H9 (cell line): ENCODE results near the gene UQCRC1. TPM values are rescaled to one million over a fixed set of nuclear protein-coding genes. Genes with fewer than 3 reads are reported as not detected.

ENCODE experiments used
- DNase-seq: peaks from one replicate; pipeline ENCODE4 v3.0.0-alpha.2; 2017
- H2AFZ ChIP-seq: one replicate; pipeline ENCODE4 v1.6.1; 2013; ENCODE audit warnings: mild to moderate bottlenecking, low read length, control low read depth, moderate library complexity
- H2AK5ac ChIP-seq: 2 replicates; pipeline ENCODE4 v1.6.1; 2013; ENCODE audit warnings: low read length, control low read depth, mixed read lengths; ENCODE audit not compliant: insufficient read length
- H2BK120ac ChIP-seq: one replicate; pipeline ENCODE4 v1.6.1; 2013; ENCODE audit warnings: low read depth, mild to moderate bottlenecking, low read length, control low read depth, inconsistent platforms; ENCODE audit not compliant: poor library complexity, severe bottlenecking
- H2BK12ac ChIP-seq: 2 replicates; pipeline ENCODE4 v1.6.1; 2013; ENCODE audit warnings: low read length, control low read depth, mixed read lengths, low read depth; ENCODE audit not compliant: insufficient read length
- H2BK15ac ChIP-seq: 2 replicates; pipeline ENCODE4 v1.6.1; 2013; ENCODE audit warnings: low read depth, low read length, control low read depth
- H2BK20ac ChIP-seq: one replicate; pipeline ENCODE4 v1.6.1; 2013; ENCODE audit warnings: low read depth, mild to moderate bottlenecking, low read length, control low read depth, inconsistent platforms; ENCODE audit not compliant: poor library complexity, severe bottlenecking
- H2BK5ac ChIP-seq: 2 replicates; pipeline ENCODE4 v1.6.1; 2013; ENCODE audit warnings: low read length, control low read depth, mixed read lengths; ENCODE audit not compliant: insufficient read length
- H3K14ac ChIP-seq: 2 replicates; pipeline ENCODE4 v1.6.1; 2013; ENCODE audit warnings: low read length, control low read depth; ENCODE audit not compliant: insufficient read depth
- H3K18ac ChIP-seq: 2 replicates; pipeline ENCODE4 v1.6.1; 2013; ENCODE audit warnings: low read depth, mild to moderate bottlenecking, mixed read lengths, low read length, control low read depth; ENCODE audit not compliant: insufficient read length
- H3K23ac ChIP-seq: 2 replicates; pipeline ENCODE4 v1.6.1; 2013; ENCODE audit warnings: low read length, control low read depth, mixed read lengths, low read depth; ENCODE audit not compliant: insufficient read length
- H3K23me2 ChIP-seq: 2 replicates; pipeline ENCODE4 v1.6.1; 2013; ENCODE audit warnings: low read depth, mild to moderate bottlenecking, mixed read lengths, low read length, control low read depth; ENCODE audit not compliant: insufficient read length, poor library complexity, severe bottlenecking
- H3K27ac ChIP-seq: 2 replicates; pipeline ENCODE4 v1.5.1; 2013; ENCODE audit warnings: low read length, control low read depth, mixed read lengths, low read depth; ENCODE audit not compliant: insufficient read length
- H3K27me3 ChIP-seq: 2 replicates; pipeline ENCODE4 v1.6.1; 2013; ENCODE audit warnings: low read length, control low read depth, inconsistent platforms; ENCODE audit not compliant: insufficient read depth
- H3K4ac ChIP-seq: 2 replicates; pipeline ENCODE4 v1.6.1; 2013; ENCODE audit warnings: low read depth, mild to moderate bottlenecking, control low read depth, inconsistent platforms, low read length, moderate library complexity
- H3K4me1 ChIP-seq: 2 replicates; pipeline ENCODE4 v1.6.1; 2013; ENCODE audit warnings: low read length, control low read depth, inconsistent platforms; ENCODE audit not compliant: insufficient read depth
- H3K4me2 ChIP-seq: 2 replicates; pipeline ENCODE4 v1.6.1; 2013; ENCODE audit warnings: low read length, control low read depth, mixed read lengths; ENCODE audit not compliant: insufficient read length, insufficient read depth
- H3K56ac ChIP-seq: 2 replicates; pipeline ENCODE4 v1.6.1; 2013; ENCODE audit warnings: low read depth, mild to moderate bottlenecking, mixed read lengths, low read length, control low read depth; ENCODE audit not compliant: insufficient read length
- H3K79me1 ChIP-seq: 2 replicates; pipeline ENCODE4 v1.6.1; 2013; ENCODE audit warnings: low read depth, mild to moderate bottlenecking, moderate library complexity, low read length, control low read depth, inconsistent platforms; ENCODE audit not compliant: insufficient read depth, poor library complexity, severe bottlenecking
- H3K79me2 ChIP-seq: 2 replicates; pipeline ENCODE4 v1.6.1; 2013; ENCODE audit warnings: low read length, control low read depth, inconsistent platforms; ENCODE audit not compliant: insufficient read depth
- H3K9ac ChIP-seq: 2 replicates; pipeline ENCODE4 v1.6.1; 2013; ENCODE audit warnings: low read length, control low read depth, mixed read lengths; ENCODE audit not compliant: insufficient read length; ENCODE audit errors: extremely low read depth
- H3K9me3 ChIP-seq: one replicate; pipeline ENCODE4 v1.6.1; 2013; ENCODE audit warnings: low read depth, low read length, inconsistent platforms; ENCODE audit not compliant: control insufficient read depth
- H3T11ph ChIP-seq: one replicate; pipeline ENCODE4 v1.6.1; 2013; ENCODE audit warnings: mild to moderate bottlenecking, low read length, control low read depth, inconsistent platforms
- H4K20me1 ChIP-seq: one replicate; pipeline ENCODE4 v1.6.1; 2013; ENCODE audit not compliant: control insufficient read depth, insufficient read length, insufficient read depth
- H4K5ac ChIP-seq: 2 replicates; pipeline ENCODE4 v1.6.1; 2013; ENCODE audit warnings: low read depth, mild to moderate bottlenecking, mixed read lengths, low read length, control low read depth; ENCODE audit not compliant: insufficient read length
- H4K8ac ChIP-seq: replicated peaks from 2 replicates; pipeline ENCODE4 v1.6.1; 2013; ENCODE audit warnings: low read length, control low read depth, mixed read lengths, low read depth; ENCODE audit not compliant: insufficient read length
- H4K91ac ChIP-seq: 2 replicates; pipeline ENCODE4 v1.6.1; 2013; ENCODE audit warnings: low read depth, mild to moderate bottlenecking, moderate library complexity, mixed read lengths, low read length, control low read depth; ENCODE audit not compliant: insufficient read length
- H3K27ac Mint-ChIP-seq, 3 experiments: 2 replicates in 2 of 3; 3 replicates in 1 of 3; pipeline ENCODE4 v1.8.0; 2020 to 2021; ENCODE audit warnings: mixed read lengths in 3 of 3, mild to moderate bottlenecking in 1 of 3, moderate library complexity in 1 of 3
- H3K27me3 Mint-ChIP-seq: 2 replicates; pipeline ENCODE4 v1.8.0; 2021; ENCODE audit warnings: low read depth, mild to moderate bottlenecking, moderate library complexity, mixed read lengths
- H3K36me3 Mint-ChIP-seq, 3 experiments: 2 replicates in 2 of 3; 3 replicates in 1 of 3; pipeline ENCODE4 v1.8.0; 2020 to 2021; ENCODE audit warnings: low read depth in 3 of 3, mixed read lengths in 3 of 3; ENCODE audit not compliant: insufficient read depth in 1 of 3
- H3K4me1 Mint-ChIP-seq, 2 experiments: 2 replicates each; pipeline ENCODE4 v1.8.0; 2020; ENCODE audit warnings: mixed read lengths in 2 of 2
- H3K4me3 Mint-ChIP-seq, 2 experiments: 2 replicates in 1 of 2; 3 replicates in 1 of 2; pipeline ENCODE4 v1.8.0; 2020 to 2021; ENCODE audit warnings: mild to moderate bottlenecking in 2 of 2, mixed read lengths in 2 of 2, moderate library complexity in 1 of 2
- H3K9me3 Mint-ChIP-seq, 2 experiments: 2 replicates in 1 of 2; 3 replicates in 1 of 2; pipeline ENCODE4 v1.8.0; 2020; ENCODE audit warnings: mild to moderate bottlenecking in 2 of 2, mixed read lengths in 2 of 2, moderate library complexity in 1 of 2
- CTCF ChIP-seq: fragments of 200-600 bp; sonication (generic); conservative IDR thresholded peaks from 3 replicates; pipeline ENCODE4 v1.8.0; 2021; ENCODE audit warnings: antibody characterized with exemption, mild to moderate bottlenecking
- WGBS: extraction: QIAGEN DNeasy Blood & Tissue Kit; methylation state at CpG from one replicate; pipeline ENCODE4 v1.1.7; 2013; ENCODE audit warnings: missing lambda C conversion rate, low lambda C conversion rate, mixed read lengths; ENCODE audit not compliant: insufficient read length; ENCODE audit errors: extremely low coverage; 5-methylcytosine and 5-hydroxymethylcytosine counted together
- total RNA-seq: library from RNA; stranded (reverse); gene quantifications from 2 replicates; pipeline ENCODE4 v1.2.1, GENCODE V29; 2021

Gene UQCRC1
- total RNA-seq, 1 experiment from 2014 or later = 285 TPM

- Mint-ChIP-seq H3K4me3 (no peak overlapping the region), H3K36me3 (peaks cover 10 to 33% (median 16%) of the 10 kb centered on the region in 3 experiments), H3K4me1 (peaks cover 16 to 21% of the 10 kb centered on the region in 2 experiments), H3K27me3 (peaks cover 4% of the 10 kb centered on the region; the same call in 1 of the 2 replicates), H3K27ac (no peak overlapping the region), H3K9me3 (no peaks in the 10 kb centered on the region)
- Histone ChIP-seq H3T11ph (no peak overlapping the region), H2BK120ac (no peak overlapping the region), H2BK20ac (no peak overlapping the region), H3K23ac (no peak overlapping the region), H3K79me1 (no peaks in the 10 kb centered on the region), H2AK5ac (no peak overlapping the region), H4K20me1 (no peaks in the 10 kb centered on the region), H4K5ac (no peak overlapping the region), H3K23me2 (no peaks in the 10 kb centered on the region), H4K91ac (no peak overlapping the region), H3K27me3 (no peaks in the 10 kb centered on the region), H2BK5ac (no peak overlapping the region), H3K79me2 (no peaks in the 10 kb centered on the region), H3K4me1 (no peaks in the 10 kb centered on the region), H3K18ac (peak overlapping the region; percentile 13), H3K9me3 (no peaks in the 10 kb centered on the region), H3K4ac (no peak overlapping the region), H3K27ac (no peak overlapping the region), H3K9ac (no peak overlapping the region), H2AFZ (no peak overlapping the region), H2BK15ac (no peak overlapping the region), H3K14ac (peak overlapping the region; percentile 43; the same call in 1 of the 2 replicates), H3K4me2 (no peak overlapping the region), H4K8ac (no peak overlapping the region), H2BK12ac (no peak overlapping the region), H3K56ac (no peak overlapping the region)
- DNase-seq = peak; percentile 58
- WGBS = no CpG with 5 or more reads among the region's 39 CpGs
- no peak for TF ChIP-seq CTCF
Observed at GRCh38 chr3:48594417-48595049, 14.9 kb downstream of the UQCRC1 start.
